HS-5 (cell line): ENCODE data around the gene PAK6.

ENCODE experiments used
- DNase-seq: peaks from one replicate; pipeline ENCODE4 v3.0.0-alpha.2; 2012; ENCODE audit warnings: low read depth

PAK6 gene

DNA sequence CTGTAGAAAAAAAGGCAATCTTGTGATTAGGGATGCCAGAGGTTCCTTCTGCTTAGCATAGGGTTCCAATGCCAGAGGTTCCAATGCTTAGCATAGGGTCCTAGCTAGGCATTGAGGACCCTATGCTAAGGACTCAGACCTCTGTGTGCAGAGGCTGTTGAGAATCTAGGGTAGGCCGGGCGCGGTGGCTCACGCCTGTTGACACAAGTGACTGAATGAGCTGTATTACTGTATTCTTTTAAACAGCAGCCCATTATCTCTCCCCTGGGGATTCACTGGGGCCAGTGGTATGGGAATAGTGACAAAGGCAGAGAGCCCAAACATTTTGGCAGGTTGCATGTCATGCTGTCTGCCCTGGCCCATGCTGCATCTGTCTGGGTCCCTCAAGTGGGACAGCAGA lies 16.2 kb downstream of the PAK6 start:
- DNase-seq: no peak

DNA sequence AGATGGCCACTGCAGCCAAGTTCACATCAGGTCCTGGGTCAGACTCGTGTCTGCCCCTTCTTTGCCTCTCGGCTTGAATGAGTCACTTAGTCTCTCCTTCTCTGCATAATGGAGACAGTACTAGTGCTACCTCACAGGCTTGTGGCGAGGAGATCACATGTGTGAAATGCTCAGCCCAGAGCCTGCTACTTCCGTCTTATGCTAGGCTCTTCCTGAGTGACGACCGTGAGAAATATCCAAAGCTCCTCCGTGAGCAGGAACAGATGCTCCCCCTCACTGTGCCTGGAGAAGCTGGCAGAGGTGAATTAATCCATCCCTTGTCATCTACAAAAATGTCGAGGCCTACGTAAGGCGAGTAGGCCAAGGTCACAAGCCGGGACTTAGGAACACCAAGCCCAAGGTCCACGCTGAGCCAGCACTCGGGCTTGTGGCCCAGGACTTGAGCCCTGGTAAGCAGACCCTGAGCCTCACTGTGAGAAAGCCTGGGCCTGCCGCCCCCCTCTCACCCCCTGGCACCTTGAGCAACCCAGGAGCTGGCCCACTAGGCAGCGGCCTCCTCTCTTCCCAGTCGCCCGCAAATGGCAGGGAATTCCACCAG lies 17.9 kb downstream of the PAK6 start:
- DNase-seq: no peak

DNA sequence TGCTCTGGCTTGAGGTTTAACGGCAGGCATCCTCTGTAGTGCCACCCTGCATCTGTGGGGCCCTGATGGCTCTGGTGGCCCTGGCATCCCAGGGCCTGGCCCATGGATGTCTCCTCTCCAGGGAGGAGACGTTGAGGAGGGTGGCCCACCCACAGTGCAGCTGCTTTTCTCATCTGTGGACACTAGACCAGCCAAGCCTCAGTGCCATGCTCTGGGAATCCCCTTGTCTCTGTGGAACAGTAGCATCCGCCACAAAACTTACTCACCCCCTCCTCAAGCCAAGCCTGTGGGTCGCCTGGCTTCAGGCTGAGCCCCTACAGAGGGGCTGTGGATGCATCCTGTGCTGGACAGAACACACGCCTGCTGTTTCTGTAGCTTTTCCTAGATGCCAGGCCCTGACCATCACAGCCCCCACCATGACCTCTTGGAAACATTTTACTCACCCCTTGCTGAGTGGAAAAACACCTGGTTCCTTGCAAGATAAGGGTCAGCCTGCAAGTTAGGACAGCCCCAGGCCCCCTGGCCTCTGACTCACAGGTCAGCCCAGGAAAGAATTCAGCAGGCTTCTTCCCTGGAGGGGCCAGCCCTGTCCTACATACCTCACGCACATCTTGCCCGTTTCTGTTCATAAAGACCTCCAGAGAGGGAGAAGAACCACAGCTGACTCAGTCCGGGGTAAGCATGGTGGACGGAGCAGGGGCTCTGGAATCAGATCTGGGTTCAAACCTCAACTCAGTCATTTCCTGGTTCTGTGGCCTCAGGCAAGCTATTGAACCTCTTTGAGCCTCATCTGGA lies 19.0 kb downstream of the PAK6 start:
- no peak for DNase-seq

DNA sequence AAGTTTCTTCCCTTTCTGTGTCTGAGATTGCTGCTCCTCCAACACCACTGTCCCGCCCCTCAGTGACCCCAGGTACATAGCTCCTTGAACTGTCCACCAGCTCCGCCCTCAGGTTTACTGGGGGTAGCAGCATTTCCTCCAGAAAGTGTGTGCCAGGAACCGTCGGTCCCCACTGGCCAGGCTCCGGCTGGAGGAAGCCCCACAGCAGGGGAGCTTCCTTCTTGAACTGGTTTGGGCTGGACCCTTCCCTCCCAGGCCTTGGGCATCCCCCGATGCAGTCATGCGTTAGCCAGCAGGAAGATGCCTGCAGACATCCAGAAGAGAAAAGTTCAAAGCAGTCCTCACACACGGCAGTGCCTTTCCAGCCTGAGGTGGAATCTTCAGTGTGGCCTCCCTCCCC lies 19.7 kb downstream of the PAK6 start:
- DNase-seq: no peak

DNA sequence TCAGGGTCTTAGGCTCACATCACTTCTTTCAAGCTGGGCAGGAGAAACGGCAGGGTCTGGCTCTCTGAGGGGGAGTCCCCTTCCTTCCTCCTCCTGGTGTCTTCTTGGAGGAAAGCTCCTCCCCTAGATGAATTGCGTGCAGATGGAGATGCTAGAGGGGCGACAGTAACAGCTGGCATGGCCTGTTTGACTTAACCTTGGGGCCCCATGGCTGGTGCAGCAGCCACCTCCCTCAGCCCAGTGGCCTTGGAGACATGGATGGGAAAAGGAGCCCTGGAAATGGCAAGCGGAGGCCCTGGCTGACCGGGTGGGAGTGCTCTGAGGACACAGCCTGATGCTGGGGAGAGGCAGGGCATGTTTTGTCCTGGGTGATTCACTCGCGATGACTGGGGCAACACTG lies 20.2 kb downstream of the PAK6 start:
- DNase-seq: no peak

DNA sequence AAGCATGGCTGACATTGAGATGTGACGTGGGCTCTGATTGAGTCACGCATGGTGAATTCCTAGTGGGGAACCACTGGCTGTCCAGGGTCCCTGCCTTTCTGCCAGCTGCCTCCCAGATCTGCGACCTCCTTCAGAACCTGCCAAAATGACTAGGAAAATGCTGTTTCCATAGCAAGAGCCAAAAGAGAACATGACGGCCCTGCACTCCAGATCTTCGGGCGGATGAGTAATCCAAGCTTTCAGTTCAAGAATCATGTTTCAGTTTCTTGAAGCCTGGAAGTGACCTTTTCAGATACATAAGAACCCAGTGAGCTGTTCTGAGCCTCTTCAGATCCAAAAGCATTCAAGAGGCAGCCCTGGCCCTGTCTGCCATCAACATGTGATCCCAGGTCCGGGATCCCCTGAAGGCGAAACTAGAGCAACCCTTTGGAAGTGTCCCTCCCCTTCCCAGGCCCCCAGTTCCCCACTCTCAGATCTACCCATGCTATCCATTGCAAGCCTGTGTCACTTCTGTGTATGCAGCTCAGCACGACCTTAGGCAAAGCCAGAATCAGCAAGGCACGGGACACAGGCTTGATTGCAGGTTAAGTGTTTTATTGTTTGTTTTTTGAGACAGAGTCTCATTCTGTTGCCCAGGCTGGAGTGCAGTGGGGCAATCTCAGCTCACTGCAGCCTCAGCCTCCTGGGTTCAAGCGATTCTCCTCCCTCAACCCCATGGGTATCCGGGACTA lies 24.3 kb downstream of the PAK6 start:
- no peak for DNase-seq

DNA sequence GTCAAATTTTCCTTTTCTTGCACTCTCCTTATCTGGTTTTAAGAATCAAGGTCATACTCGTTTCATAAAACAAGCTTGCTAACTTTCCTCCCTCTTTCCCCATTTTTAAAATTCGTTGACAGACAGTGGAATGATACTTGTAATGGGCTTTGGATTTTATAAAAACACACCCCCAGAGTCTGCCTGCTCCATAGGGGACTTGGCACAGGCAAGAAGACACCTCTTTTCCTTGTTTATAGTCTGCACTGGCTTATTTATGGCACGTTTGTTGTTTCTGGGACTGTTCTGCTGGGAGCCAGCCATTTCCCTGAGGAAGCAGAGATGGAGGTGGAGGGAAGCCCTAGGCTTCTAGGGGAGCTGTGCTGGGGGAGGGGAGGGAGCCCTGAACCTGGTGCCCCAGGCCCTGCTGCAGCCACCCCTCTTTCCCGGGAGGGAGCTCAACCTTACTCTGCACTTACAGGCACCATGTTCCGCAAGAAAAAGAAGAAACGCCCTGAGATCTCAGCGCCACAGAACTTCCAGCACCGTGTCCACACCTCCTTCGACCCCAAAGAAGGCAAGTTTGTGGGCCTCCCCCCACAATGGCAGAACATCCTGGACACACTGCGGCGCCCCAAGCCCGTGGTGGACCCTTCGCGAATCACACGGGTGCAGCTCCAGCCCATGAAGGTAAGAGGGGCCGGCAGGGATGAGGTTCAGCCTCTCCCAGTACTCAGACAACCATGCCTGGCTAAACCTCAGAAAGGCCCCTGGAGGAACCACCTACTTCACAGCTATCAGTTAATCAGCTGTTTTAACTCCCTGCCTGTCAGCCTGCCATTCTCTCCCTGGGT lies 25.7 kb downstream of the PAK6 start:
- no peak for DNase-seq

DNA sequence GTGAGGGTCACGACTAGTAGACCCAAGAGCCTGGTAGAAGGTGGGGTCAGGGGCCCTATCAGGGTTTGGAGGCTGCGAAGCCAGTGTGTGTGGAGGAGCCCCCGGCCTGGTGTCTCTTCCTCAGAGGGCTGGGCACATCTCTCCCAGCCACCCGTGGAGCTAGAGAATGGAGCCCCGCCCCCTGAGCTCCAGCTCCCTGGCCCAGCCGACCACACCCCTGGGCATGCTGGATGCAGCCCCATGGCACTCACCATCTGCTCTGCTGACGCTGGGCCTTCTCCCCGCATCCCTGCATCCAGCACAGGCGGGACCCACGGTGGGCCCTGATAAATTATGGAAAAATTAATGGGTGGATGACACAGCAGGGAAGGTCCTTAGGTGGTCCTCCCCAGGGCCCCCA lies 26.5 kb downstream of the PAK6 start:
- no peak for DNase-seq

DNA sequence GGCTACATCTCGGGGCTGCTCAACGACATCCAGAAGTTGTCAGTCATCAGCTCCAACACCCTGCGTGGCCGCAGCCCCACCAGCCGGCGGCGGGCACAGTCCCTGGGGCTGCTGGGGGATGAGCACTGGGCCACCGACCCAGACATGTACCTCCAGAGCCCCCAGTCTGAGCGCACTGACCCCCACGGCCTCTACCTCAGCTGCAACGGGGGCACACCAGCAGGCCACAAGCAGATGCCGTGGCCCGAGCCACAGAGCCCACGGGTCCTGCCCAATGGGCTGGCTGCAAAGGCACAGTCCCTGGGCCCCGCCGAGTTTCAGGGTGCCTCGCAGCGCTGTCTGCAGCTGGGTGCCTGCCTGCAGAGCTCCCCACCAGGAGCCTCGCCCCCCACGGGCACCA lies 27.0 kb downstream of the PAK6 start:
- DNase-seq: no peak

DNA sequence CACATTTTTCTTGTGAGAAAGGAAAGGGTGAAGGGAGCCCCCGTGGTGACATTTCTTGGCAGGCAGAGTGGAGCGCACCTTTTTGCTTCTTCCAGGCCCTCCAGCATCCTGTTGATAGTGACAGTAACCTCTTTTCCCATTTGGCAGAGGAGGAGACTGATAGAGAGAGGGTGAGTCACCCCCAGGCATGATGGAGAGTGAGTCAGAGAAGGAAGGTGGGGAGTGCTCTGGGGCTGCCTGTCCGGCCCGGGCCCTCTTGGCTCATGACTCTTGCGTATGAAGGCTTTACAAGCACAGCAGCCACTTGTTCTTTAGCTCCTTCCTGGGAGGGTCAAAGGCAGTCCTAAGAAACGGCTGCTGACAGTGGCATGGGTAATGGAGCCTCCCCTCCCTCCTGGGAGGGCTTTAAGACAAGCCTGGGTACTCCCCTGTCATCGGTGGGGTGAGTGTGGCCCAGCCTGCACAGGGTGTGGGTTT lies 28.0 kb downstream of the PAK6 start:
- DNase-seq: peak; percentile 82

DNA sequence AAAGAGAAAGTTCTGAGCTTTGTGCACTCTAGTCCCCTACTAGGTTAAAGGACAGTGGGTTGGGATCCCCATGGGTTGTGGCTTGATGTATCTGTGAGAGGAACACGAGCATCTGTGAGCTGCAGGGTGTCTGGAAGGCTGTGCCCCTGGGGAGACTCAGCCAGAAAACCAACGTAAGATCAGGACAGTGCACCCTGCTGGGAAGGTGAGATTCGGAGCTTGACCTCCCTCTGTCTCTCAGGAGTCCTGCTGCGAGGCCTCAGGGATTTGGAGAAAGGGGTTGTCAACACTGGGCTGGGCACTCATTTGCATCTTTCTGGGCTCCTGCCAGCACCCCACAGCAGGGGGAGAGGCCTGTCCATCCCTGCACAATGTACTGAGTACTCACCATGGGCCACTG lies 28.8 kb downstream of the PAK6 start:
- no peak for DNase-seq

DNA sequence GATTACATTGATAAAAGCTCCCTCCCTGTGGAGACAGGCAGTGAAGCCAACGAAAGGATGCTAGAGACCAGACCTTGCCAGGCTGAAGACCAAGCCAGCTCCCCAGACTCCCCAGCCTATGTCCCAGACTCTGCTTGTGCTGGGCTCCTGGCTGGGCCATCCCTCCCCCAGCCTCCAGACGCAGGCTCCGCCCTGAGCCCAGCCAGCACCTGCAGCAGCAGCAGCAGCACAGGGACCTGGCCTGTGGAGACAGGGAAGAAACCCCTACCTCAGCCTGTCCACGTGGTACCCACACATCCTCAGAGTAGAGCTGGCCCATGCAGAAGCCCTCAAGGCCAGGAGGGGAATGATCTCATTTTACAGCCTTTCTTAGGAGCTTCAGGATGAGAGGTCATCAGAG lies 30.7 kb downstream of the PAK6 start:
- no peak for DNase-seq

DNA sequence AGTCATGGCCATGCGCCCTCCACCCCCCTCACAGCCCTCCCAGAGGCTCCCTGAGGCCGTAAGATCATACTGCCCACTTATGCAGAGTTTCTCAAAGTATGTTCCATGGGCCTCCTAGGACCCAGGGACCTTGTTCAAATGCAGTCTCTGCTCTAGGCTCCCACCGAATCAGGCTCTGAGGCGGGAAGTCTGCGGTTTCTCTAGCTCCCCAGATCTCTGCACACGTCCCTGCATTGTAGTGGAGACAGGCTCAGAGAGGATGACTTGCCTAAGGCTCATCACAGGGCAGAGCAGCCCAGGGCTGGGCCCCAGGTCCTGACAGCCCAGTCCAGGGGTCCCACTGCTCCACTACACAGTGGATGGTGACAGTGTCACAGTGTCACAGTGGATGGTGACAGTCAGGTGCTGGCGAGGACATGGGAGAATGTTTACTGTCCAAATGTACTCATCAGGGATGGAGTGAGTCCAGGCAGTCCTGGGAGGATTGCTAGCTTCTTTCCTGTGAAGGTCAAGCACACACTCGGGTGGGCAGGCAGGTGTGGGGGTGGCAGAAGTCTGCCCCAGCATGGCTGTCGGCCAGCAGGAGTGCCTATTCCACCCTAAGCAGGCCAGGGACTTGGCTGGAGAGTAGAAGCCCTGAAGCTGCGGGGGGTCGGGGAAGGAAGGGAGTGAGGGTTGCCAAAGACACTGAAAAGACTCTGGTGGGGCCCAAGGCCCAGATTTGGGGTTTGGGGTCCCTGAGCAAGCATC lies 31.6 kb downstream of the PAK6 start:
- no peak for DNase-seq

DNA sequence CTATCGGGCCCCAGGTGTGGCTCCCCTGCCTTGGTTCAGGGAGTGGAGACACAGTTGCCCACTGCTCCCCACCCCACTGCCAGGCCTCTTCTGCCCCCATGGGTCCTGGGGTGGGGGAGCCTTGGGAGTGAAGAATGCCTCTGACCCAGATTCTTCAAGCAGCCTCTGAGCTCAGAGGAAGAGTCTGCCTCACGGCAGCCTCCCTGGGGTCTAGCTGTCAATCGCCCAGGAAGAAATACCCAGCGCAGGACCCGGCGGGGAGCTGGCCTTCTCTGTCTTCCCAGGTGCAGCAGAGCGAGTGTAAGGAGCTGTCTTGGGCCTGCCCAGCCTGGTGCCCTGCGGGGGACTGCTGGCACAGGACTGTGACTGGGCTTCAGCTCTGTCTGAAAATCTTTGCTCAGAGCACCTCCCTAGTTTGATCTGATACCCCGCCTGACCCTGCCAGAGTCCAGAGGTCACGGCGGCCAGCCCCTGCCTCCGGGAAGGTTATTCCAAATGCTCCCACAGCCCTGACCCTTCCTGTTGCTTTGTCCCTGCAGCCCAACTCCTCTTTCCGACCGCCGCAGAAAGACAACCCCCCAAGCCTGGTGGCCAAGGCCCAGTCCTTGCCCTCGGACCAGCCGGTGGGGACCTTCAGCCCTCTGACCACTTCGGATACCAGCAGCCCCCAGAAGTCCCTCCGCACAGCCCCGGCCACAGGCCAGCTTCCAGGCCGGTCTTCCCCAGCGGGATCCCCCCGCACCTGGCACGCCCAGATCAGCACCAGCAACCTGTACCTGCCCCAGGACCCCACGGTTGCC lies 33.0 kb downstream of the PAK6 start:
- DNase-seq: no peak

DNA sequence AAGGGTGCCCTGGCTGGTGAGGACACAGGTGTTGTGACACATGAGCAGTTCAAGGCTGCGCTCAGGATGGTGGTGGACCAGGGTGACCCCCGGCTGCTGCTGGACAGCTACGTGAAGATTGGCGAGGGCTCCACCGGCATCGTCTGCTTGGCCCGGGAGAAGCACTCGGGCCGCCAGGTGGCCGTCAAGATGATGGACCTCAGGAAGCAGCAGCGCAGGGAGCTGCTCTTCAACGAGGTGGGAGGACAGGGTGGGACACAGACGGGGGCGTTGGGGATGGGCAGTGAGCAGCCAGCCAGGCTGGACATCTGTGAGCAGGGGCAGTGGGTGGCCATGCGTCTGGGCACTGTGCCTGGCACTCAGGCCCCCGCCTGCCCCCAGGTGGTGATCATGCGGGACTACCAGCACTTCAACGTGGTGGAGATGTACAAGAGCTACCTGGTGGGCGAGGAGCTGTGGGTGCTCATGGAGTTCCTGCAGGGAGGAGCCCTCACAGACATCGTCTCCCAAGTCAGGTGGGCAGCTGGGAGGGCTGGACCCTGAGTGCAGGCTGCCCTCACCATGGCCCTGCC lies 33.7 kb downstream of the PAK6 start:
- no peak for DNase-seq

DNA sequence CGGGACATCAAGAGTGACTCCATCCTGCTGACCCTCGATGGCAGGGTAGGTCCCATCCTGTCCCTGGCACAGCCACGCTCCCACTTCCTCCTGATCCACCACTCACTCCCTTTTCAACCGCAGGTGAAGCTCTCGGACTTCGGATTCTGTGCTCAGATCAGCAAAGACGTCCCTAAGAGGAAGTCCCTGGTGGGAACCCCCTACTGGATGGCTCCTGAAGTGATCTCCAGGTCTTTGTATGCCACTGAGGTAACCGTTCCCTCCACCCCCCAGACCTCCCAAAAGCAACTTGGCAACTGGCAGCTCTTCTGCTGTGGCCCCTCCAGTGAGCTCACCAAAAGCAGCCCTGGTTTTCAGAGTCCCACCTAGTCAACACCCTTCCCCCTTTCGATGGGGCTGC lies 34.6 kb downstream of the PAK6 start:
- DNase-seq: no peak

DNA sequence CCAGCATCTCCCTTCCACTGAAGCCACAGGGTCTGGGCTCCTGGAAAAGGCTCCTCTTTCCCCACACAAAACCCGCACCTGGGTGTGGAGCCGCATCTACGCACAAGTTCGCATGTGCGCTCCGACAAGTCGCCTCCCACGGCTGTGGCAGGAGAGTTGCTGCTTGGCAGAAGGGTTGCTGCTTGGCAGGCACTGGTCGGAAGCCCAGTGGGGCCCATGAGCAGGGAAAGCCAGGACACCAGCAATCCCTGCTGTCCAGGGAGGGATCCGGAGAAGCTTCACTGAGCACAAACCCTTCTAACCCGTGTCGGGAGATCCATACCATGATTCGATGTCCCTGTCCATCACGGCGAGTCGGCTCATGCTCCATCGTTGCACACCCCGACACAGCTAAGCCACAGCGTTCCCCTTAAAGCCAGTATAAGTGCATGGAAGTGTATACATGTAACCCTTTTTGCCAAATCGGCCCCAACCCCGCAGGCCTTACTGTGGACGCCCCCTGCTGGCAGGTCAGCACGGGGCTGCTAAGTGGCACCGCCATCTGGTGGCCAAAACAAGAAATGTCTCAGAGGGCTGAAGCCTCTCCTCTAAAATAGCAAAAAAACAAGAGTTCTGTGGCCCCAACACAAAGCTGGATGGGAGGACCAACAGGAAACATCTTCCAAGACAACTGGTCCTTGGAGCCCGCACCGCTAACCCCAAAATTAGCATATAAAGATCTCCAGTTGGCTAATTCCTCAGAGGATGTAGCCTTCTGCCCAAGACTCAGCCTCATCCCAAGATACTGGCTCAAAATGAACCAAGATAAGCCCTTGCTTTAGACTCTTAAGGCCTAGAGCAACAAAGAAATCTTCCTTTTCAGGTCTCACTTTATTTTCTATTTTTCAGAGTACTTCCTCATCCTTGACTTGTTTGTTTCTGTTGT lies 35.7 kb downstream of the PAK6 start:
- peak; percentile 52 for DNase-seq

DNA sequence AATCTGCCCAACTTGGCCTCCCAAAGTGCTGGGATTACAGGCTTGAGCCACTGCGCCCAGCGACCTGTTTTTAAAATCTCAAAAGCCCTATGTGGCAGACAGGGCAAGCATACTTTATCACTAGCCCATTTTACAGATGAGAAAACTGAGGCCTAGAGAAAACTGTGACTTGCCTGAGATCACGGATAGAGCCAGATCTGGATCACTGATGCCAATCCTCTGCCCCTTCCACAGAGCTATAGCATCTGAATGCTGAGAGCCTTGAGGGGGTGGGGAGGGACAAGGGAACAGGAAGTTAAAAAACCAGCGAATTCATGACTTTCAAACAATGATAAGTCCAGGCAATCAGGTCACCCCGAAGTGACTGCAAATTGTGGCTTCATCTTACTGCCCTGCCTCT lies 36.7 kb downstream of the PAK6 start:
- DNase-seq: no peak

DNA sequence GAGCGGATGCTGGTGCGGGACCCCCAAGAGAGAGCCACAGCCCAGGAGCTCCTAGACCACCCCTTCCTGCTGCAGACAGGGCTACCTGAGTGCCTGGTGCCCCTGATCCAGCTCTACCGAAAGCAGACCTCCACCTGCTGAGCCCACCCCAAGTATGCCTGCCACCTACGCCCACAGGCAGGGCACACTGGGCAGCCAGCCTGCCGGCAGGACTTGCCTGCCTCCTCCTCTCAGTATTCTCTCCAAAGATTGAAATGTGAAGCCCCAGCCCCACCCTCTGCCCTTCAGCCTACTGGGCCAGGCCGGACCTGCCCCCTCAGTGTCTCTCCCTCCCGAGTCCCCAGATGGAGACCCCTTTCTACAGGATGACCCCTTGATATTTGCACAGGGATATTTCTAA lies 37.1 kb downstream of the PAK6 start:
- no peak for DNase-seq
